ENCODE results near the gene IWS1. TPM values are rescaled to one million over a fixed set of nuclear protein-coding genes. Genes with fewer than 3 reads are reported as not detected.
A peak's percentile ranks its signal among the peaks of the same experiment; 100 is the strongest.

The IWS1 gene
- total RNA-seq, 2 experiments from 2014 or later, result 24.9 to 26.0 TPM

DNA sequence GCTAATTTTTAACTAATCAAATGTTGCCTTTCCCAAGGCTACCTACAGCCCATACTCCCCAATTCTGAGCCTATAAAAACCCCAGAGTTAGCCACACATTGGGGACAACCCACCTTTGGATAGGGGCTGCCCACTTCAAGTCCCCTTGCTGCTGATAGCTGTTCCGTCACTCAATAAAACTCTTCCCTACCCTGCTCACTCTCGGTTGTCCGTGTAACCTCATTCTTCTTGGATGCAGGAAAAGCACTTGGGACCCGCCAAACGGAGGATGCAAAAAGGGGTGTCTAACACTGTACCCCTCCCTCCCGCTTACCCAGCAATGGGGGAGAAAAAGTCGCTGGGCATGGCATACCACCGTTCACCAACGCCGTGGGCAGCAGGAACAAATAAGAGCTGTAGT is 12.2 kb downstream of the IWS1 start:
- peaks cover 89% of the 10 kb centered on the region for H3K4me1 Mint-ChIP-seq (ENCODE audit: low read depth)

DNA sequence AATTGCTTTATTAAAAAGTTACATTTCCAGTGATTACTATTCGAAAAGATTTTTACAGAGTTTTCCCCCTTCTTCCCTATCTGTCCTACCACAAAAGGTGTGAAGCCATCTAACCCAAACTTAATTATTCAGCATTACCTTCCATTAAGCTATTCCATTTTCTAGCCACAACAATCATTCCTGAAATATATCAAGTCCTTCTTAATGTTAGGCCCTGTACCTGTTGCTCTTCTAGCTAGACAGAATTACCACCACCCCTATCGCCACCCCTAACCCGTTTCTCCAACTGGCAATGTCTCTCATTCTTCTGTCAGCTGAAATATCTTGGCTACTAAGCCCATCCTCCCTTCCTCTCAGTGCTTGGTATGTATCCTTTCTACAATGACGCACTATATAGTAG is 13.9 kb downstream of the IWS1 start:
- H3K4me3 Mint-ChIP-seq, result no peak overlapping the region
- ATAC-seq (ENCODE audit: poor library complexity) (no peak), DNase-seq (no peak)
- no peak overlapping the region for H3K4me3 ChIP-seq (ENCODE audit: low read length)
- peak overlapping the region; percentile 68 for H3K27ac Mint-ChIP-seq
- intact Hi-C loops (cut with DNase I, micrococcal nuclease), result no loop called here
- TF ChIP-seq, protein P1, sequence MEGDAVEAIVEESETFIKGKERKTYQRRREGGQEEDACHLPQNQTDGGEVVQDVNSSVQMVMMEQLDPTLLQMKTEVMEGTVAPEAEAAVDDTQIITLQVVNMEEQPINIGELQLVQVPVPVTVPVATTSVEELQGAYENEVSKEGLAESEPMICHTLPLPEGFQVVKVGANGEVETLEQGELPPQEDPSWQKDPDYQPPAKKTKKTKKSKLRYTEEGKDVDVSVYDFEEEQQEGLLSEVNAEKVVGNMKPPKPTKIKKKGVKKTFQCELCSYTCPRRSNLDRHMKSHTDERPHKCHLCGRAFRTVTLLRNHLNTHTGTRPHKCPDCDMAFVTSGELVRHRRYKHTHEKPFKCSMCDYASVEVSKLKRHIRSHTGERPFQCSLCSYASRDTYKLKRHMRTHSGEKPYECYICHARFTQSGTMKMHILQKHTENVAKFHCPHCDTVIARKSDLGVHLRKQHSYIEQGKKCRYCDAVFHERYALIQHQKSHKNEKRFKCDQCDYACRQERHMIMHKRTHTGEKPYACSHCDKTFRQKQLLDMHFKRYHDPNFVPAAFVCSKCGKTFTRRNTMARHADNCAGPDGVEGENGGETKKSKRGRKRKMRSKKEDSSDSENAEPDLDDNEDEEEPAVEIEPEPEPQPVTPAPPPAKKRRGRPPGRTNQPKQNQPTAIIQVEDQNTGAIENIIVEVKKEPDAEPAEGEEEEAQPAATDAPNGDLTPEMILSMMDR (IDR thresholded peaks at IDR 0.05), result no peak
- CTCF ChIA-PET, result no interaction called here
- peaks cover 36% of the 10 kb centered on the region for H3K4me1 ChIP-seq (ENCODE audit: insufficient read depth, low read length)
- POLR2A ChIA-PET, result interaction anchor here (1.0 kb wide), 1 partner anchor 14 kb away, joined by 3 read pairs; the partner anchor contains the start of gene IWS1
- peaks cover 32% of the 10 kb centered on the region for H3K36me3 ChIP-seq (ENCODE audit: insufficient read depth, low read length)
- peaks cover 96% of the 10 kb centered on the region for H3K4me1 Mint-ChIP-seq (ENCODE audit: low read depth)
- H3K36me3 Mint-ChIP-seq (ENCODE audit: low read depth), result peaks cover 88% of the 10 kb centered on the region
- no peaks in the 10 kb centered on the region for H3K27me3 Mint-ChIP-seq
- H3K9me3 Mint-ChIP-seq, result no peaks in the 10 kb centered on the region
- no peak overlapping the region for H3K27ac ChIP-seq (ENCODE audit: low read depth in 1 of 2, low read length in 2 of 2)
- no peaks in the 10 kb centered on the region for H3K9me3 ChIP-seq (ENCODE audit: control insufficient read depth in 1 of 2, insufficient read depth in 1 of 2, low read length in 2 of 2)
- H3K27me3 ChIP-seq (ENCODE audit: control insufficient read depth in 1 of 2, insufficient read depth in 2 of 2, low read length in 2 of 2), result no peaks in the 10 kb centered on the region

More for the DNA sequence above, 12.2 kb downstream of the IWS1 start:
- no peak for ATAC-seq (ENCODE audit: poor library complexity)
- no peaks in the 10 kb centered on the region for H3K9me3 Mint-ChIP-seq
- Histone ChIP-seq H3K27me3 (ENCODE audit: control insufficient read depth in 1 of 2, insufficient read depth in 2 of 2, low read length in 2 of 2) (no peaks in the 10 kb centered on the region), H3K9me3 (ENCODE audit: control insufficient read depth in 1 of 2, insufficient read depth in 1 of 2, low read length in 2 of 2) (no peaks in the 10 kb centered on the region), H3K36me3 (ENCODE audit: insufficient read depth, low read length) (peaks cover 42% of the 10 kb centered on the region), H3K27ac (ENCODE audit: low read depth in 1 of 2, low read length in 2 of 2) (no peak overlapping the region), H3K4me1 (ENCODE audit: insufficient read depth, low read length) (peaks cover 40% of the 10 kb centered on the region), H3K4me3 (ENCODE audit: low read length) (no peak overlapping the region)
- intact Hi-C loops (cut with DNase I, micrococcal nuclease), result no loop called here
- H3K27ac Mint-ChIP-seq, result peak overlapping the region; percentile 68
- CTCF ChIA-PET, result no interaction called here
- H3K27me3 Mint-ChIP-seq, result no peaks in the 10 kb centered on the region
- peaks cover 87% of the 10 kb centered on the region for H3K36me3 Mint-ChIP-seq (ENCODE audit: low read depth)
- POLR2A ChIA-PET, result no interaction called here
- DNase-seq, result no peak
- H3K4me3 Mint-ChIP-seq, result no peak overlapping the region
- TF ChIP-seq, protein P1 (IDR thresholded peaks at IDR 0.05), result no peak

DNA sequence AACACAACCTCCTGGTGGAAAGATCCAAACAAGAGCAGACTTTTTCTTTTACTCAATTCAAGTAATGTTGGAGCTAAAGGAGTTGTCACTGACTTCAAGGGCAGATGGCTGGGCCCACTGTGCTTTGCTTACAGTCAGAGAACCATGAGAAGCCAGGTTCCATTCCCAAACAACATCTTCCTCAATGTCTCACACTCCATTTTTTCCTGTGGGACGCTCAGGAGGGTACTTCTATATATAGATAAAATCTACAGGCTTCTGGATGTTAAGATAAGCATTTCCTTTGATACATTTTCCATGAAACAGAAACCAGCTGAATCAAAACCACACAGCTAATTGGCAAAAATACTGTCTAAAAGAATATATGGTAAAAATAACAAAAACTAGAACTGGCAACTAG is 14.4 kb downstream of the IWS1 start:
- peak overlapping the region; percentile 68 for H3K27ac Mint-ChIP-seq
- no peaks in the 10 kb centered on the region for H3K9me3 ChIP-seq (ENCODE audit: control insufficient read depth in 1 of 2, insufficient read depth in 1 of 2, low read length in 2 of 2)
- peaks cover 27% of the 10 kb centered on the region for H3K36me3 ChIP-seq (ENCODE audit: insufficient read depth, low read length)
- ATAC-seq (ENCODE audit: poor library complexity) (no peak), DNase-seq (no peak)
- H3K9me3 Mint-ChIP-seq, result no peaks in the 10 kb centered on the region
- no peaks in the 10 kb centered on the region for H3K27me3 Mint-ChIP-seq
- intact Hi-C loops (cut with DNase I, micrococcal nuclease), result no loop called here
- H3K4me1 ChIP-seq (ENCODE audit: insufficient read depth, low read length), result peaks cover 36% of the 10 kb centered on the region
- H3K27me3 ChIP-seq (ENCODE audit: control insufficient read depth in 1 of 2, insufficient read depth in 2 of 2, low read length in 2 of 2), result no peaks in the 10 kb centered on the region
- no peak overlapping the region for H3K4me3 Mint-ChIP-seq
- no peak overlapping the region for H3K4me3 ChIP-seq (ENCODE audit: low read length)
- H3K36me3 Mint-ChIP-seq (ENCODE audit: low read depth), result peaks cover 84% of the 10 kb centered on the region
- TF ChIP-seq, protein P1 (IDR thresholded peaks at IDR 0.05), result no peak
- ChIA-PET CTCF (interaction anchor here (1.3 kb wide), 1 partner anchor 99 kb away, joined by 3 read pairs; no protein-coding TSS in a partner anchor), POLR2A (interaction anchor here (1.0 kb wide), 1 partner anchor 15 kb away, joined by 3 read pairs; the partner anchor contains the start of gene IWS1)
- peaks cover 96% of the 10 kb centered on the region for H3K4me1 Mint-ChIP-seq (ENCODE audit: low read depth)
- H3K27ac ChIP-seq (ENCODE audit: low read depth in 1 of 2, low read length in 2 of 2), result no peak overlapping the region

Measured in CD4-positive, alpha-beta T cell (primary cell).